Transverse colon (tissue), 4 donors: Measurements from ENCODE around the gene RBM20. TPM values are rescaled to one million over a fixed set of nuclear protein-coding genes. Genes with fewer than 3 reads are reported as not detected.

Experiments
- DNase-seq: peaks from one replicate; pipeline ENCODE4 v3.0.0-alpha.2; 2019
- H3K27ac ChIP-seq, 4 donors: fragments of 200-600 bp; sonication (generic); 2 replicates each; pipeline ENCODE4 v1.5.1; 2016 to 2018; ENCODE audit warnings: inconsistent platforms in 4 of 4
- H3K27me3 ChIP-seq: fragments of 200-600 bp; sonication (generic); 2 replicates; pipeline ENCODE4 v1.5.1; 2017; ENCODE audit warnings: inconsistent platforms
- H3K36me3 ChIP-seq, 4 donors: fragments of 200-600 bp; sonication (generic); 2 replicates each; pipeline ENCODE4 v1.5.1; 2017 to 2019; ENCODE audit warnings: inconsistent platforms in 4 of 4
- H3K4me1 ChIP-seq, 4 donors: fragments of 200-600 bp; sonication (generic); 2 replicates each; pipeline ENCODE4 v1.5.1; 2017 to 2020; ENCODE audit warnings: inconsistent platforms in 4 of 4
- H3K4me3 ChIP-seq, 4 donors: fragments of 200-600 bp; sonication (generic); 1 replicate in 1 of 4; 2 replicates in 3 of 4; pipeline versions ENCODE4 v1.5.1 to v1.6.1; 2017 to 2019; ENCODE audit warnings: inconsistent platforms in 4 of 4
- H3K9me3 ChIP-seq, 2 donors: fragments of 200-600 bp; sonication (generic); 2 replicates each; pipeline ENCODE4 v1.5.1; 2017 to 2019; ENCODE audit warnings: inconsistent platforms in 2 of 2
- CTCF ChIP-seq, 5 experiments: fragments of 200-600 bp in 3 of 5; fragments of 450-650 bp in 2 of 5; sonication (generic) in 3 of 5; IDR thresholded peaks; 1 replicate in 2 of 5; 2 replicates in 3 of 5; pipeline ENCODE4 v1.5.1; 2016 to 2017; ENCODE audit warnings: antibody characterized with exemption in 5 of 5, inconsistent platforms in 3 of 5, mild to moderate bottlenecking in 2 of 5, moderate library complexity in 1 of 5
- EP300 ChIP-seq: sonication (generic); formaldehyde crosslinking; IDR thresholded peaks from one replicate; pipeline ENCODE4 v1.6.1; 2017; ENCODE audit warnings: antibody characterized with exemption, low read depth
- POLR2A ChIP-seq: fragments of 450-650 bp; IDR thresholded peaks from one replicate; pipeline ENCODE4 v1.6.1; 2016; ENCODE audit warnings: antibody characterized with exemption, mild to moderate bottlenecking, moderate library complexity
- POLR2AphosphoS5 ChIP-seq, 3 donors: sonication (generic); formaldehyde crosslinking; IDR thresholded peaks; one replicate each; pipeline ENCODE4 v1.6.1; 2016; ENCODE audit warnings: antibody characterized with exemption in 3 of 3
- WGBS, 2 donors: methylation state at CpG; one replicate each; pipeline ENCODE4 v1.1.5; 2018; ENCODE audit warnings: low coverage in 1 of 2; 5-methylcytosine and 5-hydroxymethylcytosine counted together
- in situ Hi-C, 4 donors: fragments of 200-750 bp; cut with MboI; loops; one replicate each; pipeline versions ENCODE4 v1.15.0 to v1.15.1; 2017; ENCODE audit warnings: low sequenced_read_pairs in 3 of 4, low pct_ligation_motif_present in 1 of 4, low pct_unique_long_range_greater_than_20kb in 1 of 4
- intact Hi-C: fragments of 100-400 bp; cut with DNase I; formaldehyde crosslinking; loops from one replicate; pipeline ENCODE4 v1.15.1; 2023; ENCODE audit warnings: low total_unique reads
- total RNA-seq, 4 donors: library from RNA; depleted of rRNA; stranded (reverse); fragments of >200 nt; gene quantifications; one replicate each; pipeline ENCODE4 v1.1.0, GENCODE V29; 2016

The RBM20 gene
- total RNA-seq, 4 donors from 2014 or later = 1.2 to 10.5 (median 2.9) TPM

- H3K27me3 ChIP-seq = no peaks in the 10 kb centered on the region
- 66% methylated on average over 7 of the region's 7 CpGs; no CpG with 5 or more reads in 1 of the 2 donors for WGBS, 2 donors
- H3K9me3 ChIP-seq = no peaks in the 10 kb centered on the region
- in situ Hi-C loops = loop anchor here in 2 of 4 donors (10.0 to 25.0 kb wide), 2 partner anchors 145 to 472 kb away; no protein-coding TSS in a partner anchor
- intact Hi-C loops = no loop called here
- H3K4me1 ChIP-seq = no peaks in the 10 kb centered on the region
- H3K27ac ChIP-seq = no peak overlapping the region
- no peak overlapping the region for H3K4me3 ChIP-seq
- no peaks in the 10 kb centered on the region for H3K36me3 ChIP-seq
- no peak for DNase-seq
- TF ChIP-seq POLR2A (no peak), POLR2AphosphoS5 (IDR thresholded peaks at IDR 0.05) (no peak), EP300 (no peak), CTCF (IDR thresholded peaks at IDR 0.05) (no peak)
These were observed 95.7 kb downstream of the RBM20 start for GRCh38 chr10:110739811-110740271.

- TF ChIP-seq POLR2AphosphoS5 (IDR thresholded peaks at IDR 0.05) (no peak), EP300 (no peak), CTCF (IDR thresholded peaks at IDR 0.05) (no peak), POLR2A (no peak)
- Histone ChIP-seq H3K36me3 (no peaks in the 10 kb centered on the region), H3K4me3 (no peak overlapping the region), H3K27me3 (no peaks in the 10 kb centered on the region), H3K9me3 (no peaks in the 10 kb centered on the region), H3K27ac (no peak overlapping the region), H3K4me1 (peaks cover 0 to 18% (median 1%) of the 10 kb centered on the region in 4 donors)
- intact Hi-C loops = no loop called here
- in situ Hi-C loops = loop anchor here in 2 of 4 donors (10.0 to 25.0 kb wide), 2 partner anchors 142 to 470 kb away; no protein-coding TSS in a partner anchor
- DNase-seq = no peak
- WGBS, 2 donors = 94 to 99% methylated on average over 2 to 6 of the region's 6 CpGs
These were observed 98.7 kb downstream of the RBM20 start for GRCh38 chr10:110742801-110743200.

GRCh38 chr10:110744782-110745181 lies 100.6 kb downstream of the RBM20 start:
- H3K27me3 ChIP-seq = no peaks in the 10 kb centered on the region
- H3K36me3 ChIP-seq = no peaks in the 10 kb centered on the region
- H3K4me1 ChIP-seq = peaks cover 0 to 18% (median 1%) of the 10 kb centered on the region in 4 donors
- intact Hi-C loops (loop anchor here (5.0 kb wide), 1 partner anchor 148 kb away; no protein-coding TSS in a partner anchor), in situ Hi-C loops (loop anchor here in 2 of 4 donors (10.0 to 25.0 kb wide), 2 partner anchors 140 to 468 kb away; no protein-coding TSS in a partner anchor)
- no peaks in the 10 kb centered on the region for H3K9me3 ChIP-seq
- no peak for DNase-seq
- TF ChIP-seq EP300 (no peak), POLR2A (no peak), CTCF (IDR thresholded peaks at IDR 0.05) (no peak), POLR2AphosphoS5 (IDR thresholded peaks at IDR 0.05) (no peak)
- H3K4me3 ChIP-seq = no peak overlapping the region
- 68 to 76% methylated on average over 4 to 5 of the region's 5 CpGs for WGBS, 2 donors
- no peak overlapping the region for H3K27ac ChIP-seq

GRCh38 chr10:110746254-110746826 lies 102.2 kb downstream of the RBM20 start:
- WGBS, 2 donors = 5% methylated on average over 4 of the region's 4 CpGs; no CpG with 5 or more reads in 1 of the 2 donors
- in situ Hi-C loops (loop anchor here in 2 of 4 donors (10.0 to 25.0 kb wide), 2 partner anchors 138 to 466 kb away; no protein-coding TSS in a partner anchor), intact Hi-C loops (loop anchor here (5.0 kb wide), 1 partner anchor 146 kb away; no protein-coding TSS in a partner anchor)
- peaks cover 0 to 18% (median 1%) of the 10 kb centered on the region in 4 donors for H3K4me1 ChIP-seq
- no peak overlapping the region for H3K4me3 ChIP-seq
- peak; percentile 77 to 87 (median 82) for TF ChIP-seq CTCF (IDR thresholded peaks at IDR 0.05)
- no peak for TF ChIP-seq POLR2A
- peak in 1 of 3 donors; percentile 26 for TF ChIP-seq POLR2AphosphoS5 (IDR thresholded peaks at IDR 0.05)
- TF ChIP-seq EP300 = no peak
- H3K27me3 ChIP-seq = no peaks in the 10 kb centered on the region
- peak; percentile 74 for DNase-seq
- H3K9me3 ChIP-seq = no peaks in the 10 kb centered on the region
- no peak overlapping the region for H3K27ac ChIP-seq
- H3K36me3 ChIP-seq = no peaks in the 10 kb centered on the region
